Astrocyte of the cerebellum (primary cell): Measurements from ENCODE around the gene PPM1D.

Experiments
- DNase-seq: peaks from one replicate; pipeline ENCODE4 v3.0.0-alpha.2; 2011; ENCODE audit warnings: low read depth
- H3K4me3 ChIP-seq: 2 replicates; pipeline ENCODE4 v1.5.1; 2011; ENCODE audit warnings: mild to moderate bottlenecking, low read depth, low read length, moderate library complexity
- CTCF ChIP-seq: IDR thresholded peaks from 2 replicates; pipeline ENCODE4 v1.5.1; 2012; ENCODE audit warnings: low read length, low read depth, moderate library complexity, mild to moderate bottlenecking; ENCODE audit errors: missing control alignments
- in situ Hi-C: cut with HindIII; loops from 2 replicates; pipeline ENCODE4 v1.10.0; 2017; ENCODE audit warnings: low sequenced_read_pairs

PPM1D gene

GRCh38 chr17:60618080-60618479, 18.1 kb downstream of the PPM1D start:
- TF ChIP-seq CTCF, result no peak
- in situ Hi-C loops, result no loop called here
- no peak for DNase-seq
- no peak overlapping the region for H3K4me3 ChIP-seq

- in situ Hi-C loops, result no loop called here
- H3K4me3 ChIP-seq, result no peak overlapping the region
- no peak for DNase-seq
- TF ChIP-seq CTCF, result no peak
These were observed 19.0 kb downstream of the PPM1D start for GRCh38 chr17:60618854-60619526.

GRCh38 chr17:60622961-60623360, 23.0 kb downstream of the PPM1D start:
- no peak for TF ChIP-seq CTCF
- DNase-seq, result no peak
- H3K4me3 ChIP-seq, result no peak overlapping the region
- in situ Hi-C loops, result no loop called here

GRCh38 chr17:60623415-60623814, 23.4 kb downstream of the PPM1D start:
- TF ChIP-seq CTCF, result no peak
- DNase-seq, result no peak
- H3K4me3 ChIP-seq, result no peak overlapping the region
- in situ Hi-C loops, result no loop called here

GRCh38 chr17:60627124-60627523, 27.1 kb downstream of the PPM1D start:
- no peak for DNase-seq
- TF ChIP-seq CTCF, result no peak
- in situ Hi-C loops, result no loop called here
- H3K4me3 ChIP-seq, result no peak overlapping the region

GRCh38 chr17:60628252-60628889, 28.4 kb downstream of the PPM1D start:
- H3K4me3 ChIP-seq, result no peak overlapping the region
- in situ Hi-C loops, result no loop called here
- no peak for TF ChIP-seq CTCF
- no peak for DNase-seq
